Lower leg skin (tissue), 4 donors: ENCODE measurements around the gene COL4A2. TPM values are rescaled to one million over a fixed set of nuclear protein-coding genes. Genes with fewer than 3 reads are reported as not detected.
"Not testable (repeated sequence)": the region's sequence is repeated elsewhere in the genome, so short reads cannot be mapped to it uniquely, and the experiment has no call there.

Experiments
- DNase-seq, 2 donors: peaks; one replicate each; pipeline ENCODE4 v3.0.0-alpha.2; 2019; ENCODE audit warnings: low spot score in 2 of 2
- H3K4me3 ChIP-seq: fragments of 200-600 bp; sonication (generic); 2 replicates; pipeline ENCODE4 v1.5.1; 2017; ENCODE audit warnings: mild to moderate bottlenecking, low read depth; ENCODE audit not compliant: poor library complexity, severe bottlenecking
- CTCF ChIP-seq, 3 donors: fragments of 450-650 bp; IDR thresholded peaks; one replicate each; pipeline ENCODE4 v1.5.1; 2016; ENCODE audit warnings: antibody characterized with exemption in 3 of 3, mild to moderate bottlenecking in 3 of 3, moderate library complexity in 2 of 3
- POLR2A ChIP-seq, 2 donors: fragments of 450-650 bp; IDR thresholded peaks; one replicate each; pipeline ENCODE4 v1.6.1; 2016 to 2017; ENCODE audit warnings: antibody characterized with exemption in 2 of 2, mild to moderate bottlenecking in 1 of 2, moderate library complexity in 1 of 2
- WGBS, 2 donors: methylation state at CpG; one replicate each; pipeline ENCODE4 v1.1.5; 2018; 5-methylcytosine and 5-hydroxymethylcytosine counted together
- intact Hi-C: fragments of 100-400 bp; cut with DNase I; formaldehyde crosslinking; loops from one replicate; pipeline ENCODE4 v1.15.0; 2023; ENCODE audit warnings: low total_unique reads
- total RNA-seq, 4 donors: library from RNA; depleted of rRNA; stranded (reverse); fragments of >200 nt; gene quantifications; one replicate each; pipeline ENCODE4 v1.1.0, GENCODE V29; 2016

COL4A2 gene
- total RNA-seq, 4 donors from 2014 or later: 40.8 to 119 (median 58.9) TPM

GRCh38 chr13:110528911-110529310 is 221.8 kb downstream of the COL4A2 start:
- intact Hi-C loops: no loop called here
- no peak for TF ChIP-seq CTCF (IDR thresholded peaks at IDR 0.05)
- no peak for TF ChIP-seq POLR2A (IDR thresholded peaks at IDR 0.05)
- no peak overlapping the region for H3K4me3 ChIP-seq
- DNase-seq: no peak
- 90 to 95% methylated on average over 6 of the region's 6 CpGs for WGBS, 2 donors

- H3K4me3 ChIP-seq: no peak overlapping the region
- 84 to 89% methylated on average over 15 to 23 of the region's 23 CpGs for WGBS, 2 donors
- intact Hi-C loops: no loop called here
- TF ChIP-seq POLR2A (IDR thresholded peaks at IDR 0.05) (no peak), CTCF (IDR thresholded peaks at IDR 0.05) (no peak)
- DNase-seq: no peak
Observed at GRCh38 chr13:110529522-110530311, 222.6 kb downstream of the COL4A2 start.

GRCh38 chr13:110531100-110531499 is 224.0 kb downstream of the COL4A2 start:
- no peak for TF ChIP-seq POLR2A (IDR thresholded peaks at IDR 0.05)
- TF ChIP-seq CTCF (IDR thresholded peaks at IDR 0.05): no peak
- intact Hi-C loops: no loop called here
- WGBS, 2 donors: 92 to 93% methylated on average over 7 of the region's 7 CpGs
- no peak for DNase-seq
- H3K4me3 ChIP-seq: no peak overlapping the region

GRCh38 chr13:110531671-110532083 is 224.6 kb downstream of the COL4A2 start:
- no peak for DNase-seq
- H3K4me3 ChIP-seq: no peak overlapping the region
- intact Hi-C loops: no loop called here
- 81 to 86% methylated on average over 9 of the region's 9 CpGs for WGBS, 2 donors
- TF ChIP-seq CTCF (IDR thresholded peaks at IDR 0.05) (no peak), POLR2A (IDR thresholded peaks at IDR 0.05) (no peak)

GRCh38 chr13:110532258-110532657 is 225.2 kb downstream of the COL4A2 start:
- H3K4me3 ChIP-seq, DNase-seq, intact Hi-C loops: not testable (repeated sequence)
- WGBS, 2 donors: 68 to 79% methylated on average over 2 of the region's 2 CpGs

- no peak overlapping the region for H3K4me3 ChIP-seq
- WGBS, 2 donors: 84 to 89% methylated on average over 15 to 16 of the region's 16 CpGs
- no peak for DNase-seq
- no peak for TF ChIP-seq POLR2A (IDR thresholded peaks at IDR 0.05)
- no peak for TF ChIP-seq CTCF (IDR thresholded peaks at IDR 0.05)
- intact Hi-C loops: no loop called here
Observed at GRCh38 chr13:110533771-110534670, 226.9 kb downstream of the COL4A2 start.
